ENCODE measurements around the gene FOXK1. TPM values are rescaled to one million over a fixed set of nuclear protein-coding genes. Genes with fewer than 3 reads are reported as not detected.

FOXK1 gene
- total RNA-seq, 2 experiments from 2014 or later = 67.8 to 68.1 TPM

- H3K4me3 ChIP-seq (ENCODE audit: low read length) = no peak overlapping the region
- no peak for DNase-seq
- ChIA-PET CTCF (no interaction called here), POLR2A (no interaction called here)
- no peak overlapping the region for H3K27ac ChIP-seq (ENCODE audit: low read depth in 1 of 2, low read length in 2 of 2)
- peaks cover 33% of the 10 kb centered on the region for H3K4me1 ChIP-seq (ENCODE audit: insufficient read depth, low read length)
- intact Hi-C loops (cut with DNase I, micrococcal nuclease) = no loop called here
- no peaks in the 10 kb centered on the region for H3K27me3 Mint-ChIP-seq
- H3K9me3 Mint-ChIP-seq = no peaks in the 10 kb centered on the region
- H3K4me3 Mint-ChIP-seq = no peak overlapping the region
- H3K9me3 ChIP-seq (ENCODE audit: control insufficient read depth in 1 of 2, insufficient read depth in 1 of 2, low read length in 2 of 2) = peaks cover 0 to 4% of the 10 kb centered on the region in 2 experiments
- peaks cover 20% of the 10 kb centered on the region for H3K36me3 Mint-ChIP-seq (ENCODE audit: low read depth)
- ATAC-seq (ENCODE audit: poor library complexity) = no peak
- no peak for TF ChIP-seq CTCF (IDR thresholded peaks at IDR 0.05)
- H3K27me3 ChIP-seq (ENCODE audit: control insufficient read depth in 1 of 2, insufficient read depth in 2 of 2, low read length in 2 of 2) = no peaks in the 10 kb centered on the region
- no peak overlapping the region for H3K27ac Mint-ChIP-seq
- peaks cover 61% of the 10 kb centered on the region for H3K4me1 Mint-ChIP-seq (ENCODE audit: low read depth)
- no peaks in the 10 kb centered on the region for H3K36me3 ChIP-seq (ENCODE audit: insufficient read depth, low read length)
Measured at GRCh38 chr7:4707217-4707741, 25.2 kb downstream of the FOXK1 start.

GRCh38 chr7:4707980-4708411 is 25.9 kb downstream of the FOXK1 start:
- Histone ChIP-seq H3K36me3 (ENCODE audit: insufficient read depth, low read length) (no peaks in the 10 kb centered on the region), H3K4me3 (ENCODE audit: low read length) (no peak overlapping the region), H3K9me3 (ENCODE audit: control insufficient read depth in 1 of 2, insufficient read depth in 1 of 2, low read length in 2 of 2) (peaks cover 0 to 4% of the 10 kb centered on the region in 2 experiments), H3K4me1 (ENCODE audit: insufficient read depth, low read length) (peaks cover 35% of the 10 kb centered on the region), H3K27ac (ENCODE audit: low read depth in 1 of 2, low read length in 2 of 2) (no peak overlapping the region), H3K27me3 (ENCODE audit: control insufficient read depth in 1 of 2, insufficient read depth in 2 of 2, low read length in 2 of 2) (no peaks in the 10 kb centered on the region)
- CTCF ChIA-PET = no interaction called here
- ATAC-seq (ENCODE audit: poor library complexity) (no peak), DNase-seq (no peak)
- Mint-ChIP-seq H3K4me3 (no peak overlapping the region), H3K9me3 (no peaks in the 10 kb centered on the region), H3K27ac (no peak overlapping the region), H3K4me1 (ENCODE audit: low read depth) (peaks cover 68% of the 10 kb centered on the region), H3K27me3 (no peaks in the 10 kb centered on the region), H3K36me3 (ENCODE audit: low read depth) (peaks cover 27% of the 10 kb centered on the region)
- POLR2A ChIA-PET = no interaction called here
- intact Hi-C loops (cut with DNase I, micrococcal nuclease) = no loop called here
- TF ChIP-seq CTCF (IDR thresholded peaks at IDR 0.05) = no peak

GRCh38 chr7:4709187-4709586 is 27.1 kb downstream of the FOXK1 start:
- TF ChIP-seq CTCF (IDR thresholded peaks at IDR 0.05) = no peak
- H3K4me3 ChIP-seq (ENCODE audit: low read length) = no peak overlapping the region
- H3K27ac ChIP-seq (ENCODE audit: low read depth in 1 of 2, low read length in 2 of 2) = no peak overlapping the region
- ATAC-seq (ENCODE audit: poor library complexity) (no peak), DNase-seq (no peak)
- H3K36me3 ChIP-seq (ENCODE audit: insufficient read depth, low read length) = no peaks in the 10 kb centered on the region
- H3K9me3 ChIP-seq (ENCODE audit: control insufficient read depth in 1 of 2, insufficient read depth in 1 of 2, low read length in 2 of 2) = peaks cover 0 to 4% of the 10 kb centered on the region in 2 experiments
- H3K4me1 ChIP-seq (ENCODE audit: insufficient read depth, low read length) = peaks cover 46% of the 10 kb centered on the region
- Mint-ChIP-seq H3K4me3 (no peak overlapping the region), H3K36me3 (ENCODE audit: low read depth) (peaks cover 29% of the 10 kb centered on the region), H3K27me3 (no peaks in the 10 kb centered on the region), H3K27ac (no peak overlapping the region), H3K9me3 (no peaks in the 10 kb centered on the region), H3K4me1 (ENCODE audit: low read depth) (peaks cover 63% of the 10 kb centered on the region)
- intact Hi-C loops (cut with DNase I, micrococcal nuclease) = no loop called here
- ChIA-PET CTCF (no interaction called here), POLR2A (no interaction called here)
- no peaks in the 10 kb centered on the region for H3K27me3 ChIP-seq (ENCODE audit: control insufficient read depth in 1 of 2, insufficient read depth in 2 of 2, low read length in 2 of 2)

All from CD4-positive, alpha-beta T cell (primary cell).